SW480 (cell line): ENCODE results near the gene LSM2.
"Not testable (repeated sequence)": the region's sequence is repeated elsewhere in the genome, so short reads cannot be mapped to it uniquely, and the experiment has no call there.

Source experiments
- DNase-seq: peaks from one replicate; pipeline ENCODE4 v3.0.0-alpha.2; 2016; ENCODE audit warnings: low spot score

The LSM2 gene

DNA sequence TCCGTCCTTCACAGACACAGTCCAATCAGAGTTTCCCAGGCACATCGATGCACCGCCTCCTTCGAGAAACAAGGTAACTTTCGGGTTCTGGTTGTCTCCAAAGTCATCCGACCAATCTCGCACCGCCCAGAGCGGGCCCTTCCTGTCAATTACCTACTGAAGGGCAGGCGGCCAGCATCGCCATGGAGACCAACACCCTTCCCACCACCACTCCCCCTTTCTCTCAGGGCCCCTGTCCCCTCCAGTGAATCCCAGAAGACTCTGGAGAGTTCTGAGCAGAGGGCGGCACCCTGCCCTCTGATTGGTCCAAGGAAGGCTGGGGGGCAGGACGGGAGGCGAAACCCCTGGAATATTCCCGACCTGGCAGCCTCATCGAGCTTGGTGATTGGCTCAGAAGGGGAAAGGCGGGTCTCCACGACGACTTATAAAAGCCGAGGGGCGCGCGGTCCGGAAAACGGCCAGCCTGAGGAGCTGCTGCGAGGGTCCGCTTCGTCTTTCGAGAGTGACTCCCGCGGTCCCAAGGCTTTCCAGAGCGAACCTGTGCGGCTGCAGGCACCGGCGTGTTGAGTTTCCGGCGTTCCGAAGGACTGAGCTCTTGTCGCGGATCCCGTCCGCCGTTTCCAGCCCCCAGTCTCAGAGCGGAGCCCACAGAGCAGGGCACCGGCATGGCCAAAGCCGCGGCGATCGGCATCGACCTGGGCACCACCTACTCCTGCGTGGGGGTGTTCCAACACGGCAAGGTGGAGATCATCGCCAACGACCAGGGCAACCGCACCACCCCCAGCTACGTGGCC, 20.7 kb upstream of the LSM2 start, which contains the start of gene HSPA1B:
HSPA1B (plus strand) TSS at position 453 of the 794 bp plus-strand sequence; CDS start at position 666, 213 bp downstream.
- peak; percentile 95 for DNase-seq

DNA sequence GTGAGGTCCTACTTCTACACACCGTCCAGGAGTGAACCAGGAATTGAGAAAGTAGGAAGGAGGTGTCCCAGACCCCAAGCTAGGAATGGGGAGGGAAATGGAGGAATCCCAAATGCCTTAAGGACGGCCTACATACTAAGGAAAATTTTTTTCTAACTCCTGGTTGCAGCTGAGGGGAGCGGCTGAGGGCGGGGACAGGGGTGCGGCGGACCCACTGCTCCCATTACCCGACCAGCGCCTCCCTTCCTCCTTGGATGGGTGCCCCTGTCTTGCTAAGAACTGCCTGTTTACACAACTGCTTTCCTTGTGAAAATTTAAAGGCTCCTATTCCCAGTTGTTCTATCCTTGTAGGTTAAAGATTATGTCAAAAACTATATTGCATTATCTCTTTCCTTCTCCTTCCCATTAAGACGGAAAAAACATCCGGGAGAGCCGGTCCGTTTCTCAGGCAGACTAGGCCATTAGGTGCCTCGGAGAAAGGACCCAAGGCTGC, 20.1 kb upstream of the LSM2 start:
- DNase-seq = peak; percentile 44

DNA sequence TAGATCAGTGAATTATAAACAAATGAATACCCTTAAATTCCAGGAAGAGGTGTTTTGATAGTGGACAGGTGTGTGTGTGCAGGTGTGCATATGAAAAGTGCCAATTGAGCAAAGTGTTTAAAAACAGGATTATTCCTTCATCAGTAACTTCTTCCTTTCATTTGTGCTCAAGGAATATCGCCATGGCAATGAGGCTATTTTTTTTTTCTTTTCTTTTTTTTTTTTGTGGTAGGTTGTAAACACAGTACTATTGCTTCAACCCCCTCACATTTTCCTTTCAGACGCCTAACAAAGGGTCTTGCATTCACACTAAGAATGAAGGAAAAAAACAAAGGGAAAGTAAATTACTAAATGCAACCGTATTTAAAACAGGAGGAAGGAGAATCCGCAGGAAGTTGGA, 18.8 kb upstream of the LSM2 start:
- no peak for DNase-seq

DNA sequence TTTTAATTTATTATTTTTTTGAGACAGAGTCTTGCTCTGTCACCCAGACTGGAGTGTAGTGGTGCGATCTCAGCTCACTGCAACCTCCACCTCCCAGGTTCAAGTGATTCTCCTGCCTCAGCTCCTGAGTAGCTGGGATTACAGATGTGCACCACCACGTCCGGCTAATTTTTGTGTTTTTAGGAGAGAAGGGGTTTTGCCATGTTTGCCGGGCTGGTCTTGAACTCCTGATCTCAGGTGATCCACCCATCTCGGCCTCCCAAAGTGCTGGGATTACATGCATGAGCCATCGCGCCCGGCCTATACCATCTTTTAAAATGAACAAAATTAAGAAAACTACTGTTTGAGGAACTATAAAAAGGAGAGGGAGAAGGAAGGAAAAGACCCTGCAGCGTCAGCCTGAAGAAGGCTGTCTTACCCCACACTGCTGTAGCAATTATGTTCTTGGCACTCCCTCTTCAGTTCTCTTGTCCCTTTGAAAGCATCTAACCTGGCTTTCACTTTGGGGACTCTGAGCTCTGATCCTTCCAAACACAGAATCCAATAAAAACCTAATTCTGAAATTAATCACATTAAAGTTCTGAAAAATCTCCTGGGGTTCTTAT, 16.9 kb upstream of the LSM2 start:
- not testable (repeated sequence) for DNase-seq

DNA sequence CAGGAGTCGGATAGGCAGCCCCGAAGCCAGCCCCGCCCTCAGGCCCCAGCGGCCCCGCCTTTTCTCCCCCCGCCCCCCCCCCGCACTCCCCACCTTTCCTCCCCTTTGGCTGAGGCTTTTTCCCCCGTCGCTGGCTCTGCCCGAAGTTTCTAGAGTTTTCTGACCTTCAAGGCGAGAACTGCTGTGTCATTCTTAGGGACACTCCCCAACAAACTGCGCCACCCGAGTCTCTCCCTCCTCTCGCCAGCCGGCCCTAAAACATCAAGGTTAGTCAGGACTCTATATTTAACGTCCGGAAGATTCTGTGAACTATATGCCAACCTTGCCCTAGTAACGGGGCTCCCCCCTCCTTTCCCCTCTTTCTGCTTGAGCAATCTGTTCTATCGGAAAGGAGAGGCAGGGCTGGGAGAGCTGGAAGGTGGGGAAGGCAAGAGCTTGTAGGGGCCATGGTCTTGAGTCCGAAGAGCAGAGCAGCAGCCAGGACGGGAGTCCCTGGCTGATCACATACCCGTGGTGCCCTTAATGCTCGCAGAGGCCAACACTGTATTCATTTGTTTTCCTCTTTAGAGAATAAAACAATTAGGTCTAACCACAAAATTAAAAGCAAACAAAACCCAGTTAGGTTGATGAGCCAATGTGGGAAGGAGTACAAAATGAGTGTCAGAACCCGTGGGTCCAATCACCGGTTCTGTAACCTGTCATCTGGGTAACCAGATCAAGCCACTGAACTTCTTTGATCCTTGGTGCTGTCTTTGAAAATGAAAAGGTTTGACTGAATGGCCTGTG, 15.5 kb upstream of the LSM2 start:
- peak; percentile 77 for DNase-seq

DNA sequence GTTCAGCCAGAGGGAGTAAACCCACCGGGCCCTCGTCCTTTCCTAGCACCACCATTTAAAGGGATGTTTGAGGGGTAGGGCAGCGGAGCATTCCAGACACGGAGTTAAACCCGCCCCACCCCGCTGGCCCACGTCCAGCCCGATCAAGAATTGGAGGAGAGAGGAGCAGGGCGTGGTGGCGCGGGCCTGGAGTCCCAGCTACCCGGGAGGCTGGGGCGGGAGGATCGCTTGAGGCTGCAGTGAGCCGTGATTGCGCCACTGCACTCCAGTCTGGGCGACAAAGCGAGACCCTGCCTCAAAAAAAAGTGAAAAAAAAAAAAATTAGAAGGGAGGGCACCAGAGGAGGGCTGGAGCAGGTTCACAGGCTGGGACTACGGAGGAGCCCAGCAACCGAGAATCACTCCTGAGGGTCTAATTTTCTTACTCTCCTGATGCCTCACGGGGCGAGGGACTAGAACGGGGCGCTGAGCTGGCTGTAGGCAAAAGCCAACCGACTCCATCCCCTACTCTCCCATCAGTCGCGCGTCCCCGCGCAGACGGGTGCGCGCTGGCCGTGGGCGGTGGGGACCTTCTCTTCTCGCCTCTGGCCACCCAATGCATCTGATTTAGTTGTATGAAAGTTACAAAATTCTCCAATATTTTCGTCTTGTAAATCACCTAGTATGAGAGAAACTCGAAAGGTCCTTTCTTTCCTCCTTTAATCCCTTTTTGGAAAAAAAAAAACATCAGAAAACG, 14.7 kb upstream of the LSM2 start:
- DNase-seq = peak; percentile 58

DNA sequence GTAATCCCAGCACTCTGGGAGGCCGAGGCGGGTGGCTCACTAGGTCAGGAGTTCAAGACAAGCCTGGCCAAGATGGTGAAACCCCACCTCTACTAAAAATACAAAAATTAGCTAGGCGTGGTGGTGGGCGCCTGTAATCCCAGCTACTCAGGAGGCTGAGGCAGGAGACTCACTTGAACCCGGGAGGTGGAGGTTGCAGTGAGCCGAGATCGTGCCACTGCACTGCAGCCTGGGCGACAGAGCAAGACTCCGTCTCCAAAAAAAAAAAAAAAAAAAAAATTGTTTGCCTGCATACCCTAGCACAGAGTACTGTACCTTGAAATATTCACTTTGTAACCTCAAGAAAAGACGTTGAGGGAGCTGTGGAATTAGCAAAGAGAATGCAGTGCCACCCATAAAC, 13.6 kb upstream of the LSM2 start:
- DNase-seq = not testable (repeated sequence)

DNA sequence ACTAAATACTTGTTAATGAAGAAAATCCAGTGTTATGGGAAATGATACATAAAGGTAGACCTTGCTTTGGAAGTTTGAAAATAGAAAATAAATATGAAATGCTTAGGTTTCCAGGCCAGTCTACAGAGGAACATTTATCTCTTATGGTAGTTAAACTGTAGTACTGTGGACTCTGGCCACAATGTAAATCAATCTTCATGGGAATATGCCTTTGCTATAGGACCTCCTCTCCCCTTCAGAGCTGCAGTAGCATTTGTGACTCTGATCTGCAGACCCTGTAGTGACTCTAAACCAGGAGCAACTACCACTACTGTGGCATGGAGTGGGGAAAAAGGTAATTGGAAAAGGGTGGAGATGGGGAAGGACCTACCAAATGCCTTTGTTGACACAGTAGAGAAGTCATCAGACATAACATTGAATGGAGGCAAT, 13.1 kb upstream of the LSM2 start:
- no peak for DNase-seq

DNA sequence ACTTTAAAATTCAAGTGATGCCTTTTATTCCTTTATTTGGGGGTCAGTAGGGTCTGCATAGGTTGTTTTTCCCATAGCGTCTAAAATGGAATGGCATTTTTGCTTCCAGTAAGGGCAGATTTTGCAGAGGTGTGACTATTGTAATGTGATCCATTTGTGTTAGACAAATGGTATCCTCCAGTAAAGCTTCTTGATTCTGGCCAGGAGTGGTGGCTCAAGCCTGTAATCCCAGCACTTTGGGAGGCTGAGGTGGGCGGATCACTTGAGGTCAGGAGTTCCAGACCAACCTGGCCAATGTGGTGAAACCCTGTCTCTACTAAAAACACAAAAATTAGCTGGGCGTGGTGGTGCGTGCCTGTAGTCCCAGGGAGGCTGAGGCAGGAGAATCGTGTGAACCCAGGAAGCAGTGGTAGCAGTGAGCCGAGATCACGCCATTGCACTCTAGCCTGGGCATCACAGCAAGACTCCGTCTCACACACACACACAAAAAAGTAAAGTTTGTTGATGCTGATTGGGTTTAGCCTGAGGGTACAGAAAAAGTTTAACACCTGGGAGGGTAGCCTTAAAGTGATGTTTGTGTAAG, 11.3 kb upstream of the LSM2 start:
- DNase-seq = not testable (repeated sequence)

DNA sequence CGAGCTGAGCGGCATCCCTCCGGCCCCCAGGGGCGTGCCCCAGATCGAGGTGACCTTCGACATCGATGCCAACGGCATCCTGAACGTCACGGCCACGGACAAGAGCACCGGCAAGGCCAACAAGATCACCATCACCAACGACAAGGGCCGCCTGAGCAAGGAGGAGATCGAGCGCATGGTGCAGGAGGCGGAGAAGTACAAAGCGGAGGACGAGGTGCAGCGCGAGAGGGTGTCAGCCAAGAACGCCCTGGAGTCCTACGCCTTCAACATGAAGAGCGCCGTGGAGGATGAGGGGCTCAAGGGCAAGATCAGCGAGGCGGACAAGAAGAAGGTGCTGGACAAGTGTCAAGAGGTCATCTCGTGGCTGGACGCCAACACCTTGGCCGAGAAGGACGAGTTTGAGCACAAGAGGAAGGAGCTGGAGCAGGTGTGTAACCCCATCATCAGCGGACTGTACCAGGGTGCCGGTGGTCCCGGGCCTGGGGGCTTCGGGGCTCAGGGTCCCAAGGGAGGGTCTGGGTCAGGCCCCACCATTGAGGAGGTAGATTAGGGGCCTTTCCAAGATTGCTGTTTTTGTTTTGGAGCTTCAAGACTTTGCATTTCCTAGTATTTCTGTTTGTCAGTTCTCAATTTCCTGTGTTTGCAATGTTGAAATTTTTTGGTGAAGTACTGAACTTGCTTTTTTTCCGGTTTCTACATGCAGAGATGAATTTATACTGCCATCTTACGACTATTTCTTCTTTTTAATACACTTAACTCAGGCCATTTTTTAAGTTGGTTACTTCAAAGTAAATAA, 10.6 kb upstream of the LSM2 start:
- not testable (repeated sequence) for DNase-seq

DNA sequence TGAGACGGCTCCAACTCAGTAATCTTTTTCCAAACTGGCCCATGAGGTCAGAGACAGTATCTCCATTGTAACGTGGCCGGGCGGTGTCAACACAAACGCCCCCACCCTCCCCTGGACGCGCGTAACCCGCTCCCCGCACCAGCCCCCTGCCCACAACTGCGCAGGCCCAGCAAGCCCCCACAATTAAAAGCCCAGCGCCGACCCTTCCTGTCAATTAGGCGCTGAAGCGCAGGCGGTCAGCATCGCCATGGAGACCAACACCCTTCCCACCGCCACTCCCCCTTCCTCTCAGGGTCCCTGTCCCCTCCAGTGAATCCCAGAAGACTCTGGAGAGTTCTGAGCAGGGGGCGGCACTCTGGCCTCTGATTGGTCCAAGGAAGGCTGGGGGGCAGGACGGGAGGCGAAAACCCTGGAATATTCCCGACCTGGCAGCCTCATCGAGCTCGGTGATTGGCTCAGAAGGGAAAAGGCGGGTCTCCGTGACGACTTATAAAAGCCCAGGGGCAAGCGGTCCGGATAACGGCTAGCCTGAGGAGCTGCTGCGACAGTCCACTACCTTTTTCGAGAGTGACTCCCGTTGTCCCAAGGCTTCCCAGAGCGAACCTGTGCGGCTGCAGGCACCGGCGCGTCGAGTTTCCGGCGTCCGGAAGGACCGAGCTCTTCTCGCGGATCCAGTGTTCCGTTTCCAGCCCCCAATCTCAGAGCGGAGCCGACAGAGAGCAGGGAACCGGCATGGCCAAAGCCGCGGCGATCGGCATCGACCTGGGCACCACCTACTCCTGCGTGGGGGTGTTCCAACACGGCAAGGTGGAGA, 8.5 kb upstream of the LSM2 start, which contains the start of the genes HSPA1A and HSPA1L:
HSPA1A (plus strand) TSS at position 519 of the 814 bp plus-strand sequence; CDS start at position 733, 214 bp downstream.
HSPA1L (minus strand) TSS at position 259 of the 814 bp plus-strand sequence. CDS start 3,311 bp downstream, outside the sequence.
- DNase-seq = peak; percentile 89

DNA sequence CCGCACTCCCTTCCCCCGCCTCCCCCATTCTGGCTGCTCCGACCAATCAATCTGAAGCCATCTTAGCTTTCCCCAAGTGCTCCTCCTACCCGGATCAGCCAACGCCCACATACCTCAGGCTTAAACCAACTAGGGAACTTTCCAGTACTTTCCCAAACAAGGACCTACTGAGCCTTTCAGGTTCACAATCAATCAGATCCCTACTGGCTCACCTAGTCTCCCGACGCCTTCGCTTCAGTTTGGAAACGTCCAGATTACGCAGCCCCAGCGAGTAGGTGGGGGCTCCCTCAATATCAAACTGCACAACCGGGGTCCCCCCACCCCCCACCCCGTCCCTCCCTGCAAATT, 7.9 kb upstream of the LSM2 start:
- peak; percentile 97 for DNase-seq

DNA sequence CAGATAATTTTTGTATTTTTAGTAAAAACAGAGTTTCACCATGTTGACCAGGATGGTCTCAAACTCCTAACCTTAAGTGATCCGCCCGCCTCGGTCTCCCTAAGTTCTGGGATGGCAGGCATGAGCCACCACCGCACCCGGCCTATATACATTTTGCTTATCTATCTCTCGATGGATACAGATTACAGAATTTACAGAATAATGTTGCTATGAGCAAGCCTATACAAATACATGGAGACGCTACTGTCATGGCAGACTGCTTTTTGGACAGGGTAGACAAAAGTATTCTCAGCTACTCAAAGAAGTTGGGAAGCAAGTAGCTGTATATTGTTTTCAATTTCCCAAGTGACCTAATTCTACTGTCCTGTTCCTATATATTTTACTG, 6.7 kb upstream of the LSM2 start:
- no peak for DNase-seq

DNA sequence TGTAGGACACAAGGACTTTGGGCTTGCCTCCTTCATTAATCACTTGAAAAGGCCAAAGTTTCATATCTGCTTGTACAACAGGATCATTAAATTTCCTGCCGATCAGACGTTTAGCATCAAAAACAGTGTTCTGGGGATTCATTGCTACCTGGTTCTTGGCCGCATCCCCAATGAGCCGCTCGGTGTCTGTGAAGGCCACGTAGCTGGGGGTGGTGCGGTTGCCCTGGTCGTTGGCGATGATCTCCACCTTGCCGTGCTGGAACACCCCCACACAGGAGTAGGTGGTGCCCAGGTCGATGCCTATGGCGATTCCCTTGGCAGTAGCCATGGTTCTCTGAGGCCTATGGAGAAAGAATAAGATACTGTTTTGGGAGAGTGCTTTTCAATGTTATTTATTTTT, 4.9 kb upstream of the LSM2 start:
- no peak for DNase-seq

DNA sequence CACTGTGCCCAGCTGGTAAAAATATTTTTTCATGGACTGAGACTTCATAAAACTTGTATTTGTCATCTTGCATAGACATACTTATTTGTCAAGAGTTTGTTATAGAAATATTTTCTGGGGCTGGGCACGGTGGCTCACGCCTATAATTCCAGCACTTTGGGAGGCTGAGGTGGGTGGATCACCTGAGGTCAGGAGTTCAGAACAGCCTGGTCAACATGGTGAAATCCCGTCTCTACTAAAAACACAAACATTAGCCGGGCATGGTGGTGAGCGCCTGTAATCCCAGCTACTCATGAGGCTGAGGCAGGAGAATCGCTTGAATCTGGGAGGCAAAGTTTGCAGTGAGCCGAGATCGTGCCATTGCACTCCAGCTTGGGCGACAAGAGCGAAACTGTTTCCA, 1.8 kb upstream of the LSM2 start:
- DNase-seq = not testable (repeated sequence)

DNA sequence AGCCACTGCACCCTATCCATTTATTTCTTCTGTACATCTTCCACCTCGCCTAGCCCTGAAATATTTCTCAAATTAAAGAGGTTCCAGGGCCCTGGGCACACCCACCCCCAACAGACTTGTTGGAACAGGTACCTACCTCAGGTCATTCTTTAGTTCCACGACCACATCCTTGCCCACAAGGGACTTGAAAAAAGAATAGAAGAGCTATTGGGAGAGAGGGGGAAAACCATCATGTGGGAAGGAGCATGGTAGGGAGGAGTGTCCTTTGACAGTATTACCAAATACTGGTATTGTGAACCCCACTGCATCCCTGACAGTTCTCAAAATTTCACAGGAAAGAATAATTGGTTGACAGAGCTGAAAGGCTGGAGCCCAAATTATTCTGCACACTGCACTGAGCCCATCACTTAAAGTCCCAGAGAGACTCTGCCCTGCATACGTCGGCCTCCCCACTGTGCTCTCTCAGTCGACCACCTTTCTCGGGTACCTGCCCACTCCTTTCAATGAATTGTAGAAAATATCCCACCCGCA, 762 bp downstream of the LSM2 start:
- no peak for DNase-seq

DNA sequence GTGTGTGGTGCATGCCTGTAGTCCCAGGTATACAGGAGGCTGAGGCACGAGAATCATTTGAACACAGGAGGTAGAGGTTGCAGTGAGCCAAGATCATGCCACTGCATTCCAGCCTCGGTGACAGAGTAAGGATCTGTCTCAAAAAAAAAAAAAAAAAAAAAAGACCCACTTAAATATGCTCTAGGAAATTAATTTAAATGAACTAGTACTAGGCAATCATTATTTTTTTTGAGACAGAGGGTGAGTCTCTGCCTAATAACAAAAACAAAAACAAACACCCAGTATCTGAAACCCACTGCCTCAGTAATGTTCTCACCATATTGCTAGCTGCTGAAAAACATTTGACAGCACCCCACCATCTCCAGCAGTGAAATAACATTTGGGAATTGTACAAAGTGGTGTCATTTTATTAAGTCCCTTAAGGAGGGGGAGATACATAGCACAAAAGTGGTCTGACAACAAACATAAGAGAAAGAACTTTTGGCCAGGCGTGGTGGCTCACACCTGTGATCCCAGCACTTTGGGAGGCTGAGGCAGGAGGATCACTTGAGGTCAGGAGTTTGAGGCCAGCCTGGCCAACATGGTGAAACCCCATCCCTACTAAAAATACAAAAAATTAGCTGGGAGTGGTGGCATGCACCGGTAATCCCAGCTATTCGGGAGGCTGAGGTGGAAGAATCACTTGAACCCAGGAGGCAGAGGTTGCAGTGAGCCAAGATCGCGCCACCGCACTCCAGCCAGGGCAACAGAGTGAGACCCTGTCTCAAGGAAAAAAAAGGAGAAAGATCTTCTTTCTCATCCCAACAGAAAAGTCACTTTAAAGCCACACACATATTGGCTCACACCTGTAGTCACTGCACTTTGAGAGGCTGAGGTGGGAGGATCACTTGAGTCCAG, 5.5 kb downstream of the LSM2 start:
- DNase-seq = not testable (repeated sequence)

DNA sequence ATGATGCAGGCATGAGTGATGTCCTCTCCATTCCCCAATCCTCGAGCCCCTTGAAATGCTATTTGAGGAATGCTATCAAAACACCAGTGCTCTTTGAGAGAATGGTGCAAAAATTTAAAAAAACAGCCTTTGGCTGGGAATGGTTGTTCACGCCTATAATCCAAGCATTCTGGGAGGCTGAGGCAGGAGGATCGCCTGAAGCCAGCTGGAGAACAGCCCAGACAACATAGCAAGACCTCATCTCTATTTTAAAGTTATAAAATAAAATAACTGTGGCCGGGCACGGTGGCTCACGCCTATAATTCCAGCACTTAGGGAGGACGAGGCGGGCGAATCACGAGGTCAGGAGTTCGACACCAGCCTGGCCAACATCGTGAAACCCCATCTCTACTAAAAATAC, 7.0 kb downstream of the LSM2 start:
- no peak for DNase-seq
